GM23248 (cell line): Measurements from ENCODE around the gene ODAD4.

Experiments
- EZH2 ChIP-seq: fragments of 200-600 bp; sonication (generic); IDR thresholded peaks from 2 replicates; pipeline ENCODE4 v1.6.1; 2018; ENCODE audit warnings: antibody characterized with exemption, mild to moderate bottlenecking; ENCODE audit not compliant: insufficient read depth, poor library complexity, severe bottlenecking
- EZH2phosphoT487 ChIP-seq: fragments of 200-600 bp; sonication (generic); IDR thresholded peaks from 2 replicates; pipeline ENCODE4 v1.6.1; 2018; ENCODE audit warnings: antibody characterized with exemption, moderate library complexity, mild to moderate bottlenecking, low read depth; ENCODE audit not compliant: insufficient read depth

DNA sequence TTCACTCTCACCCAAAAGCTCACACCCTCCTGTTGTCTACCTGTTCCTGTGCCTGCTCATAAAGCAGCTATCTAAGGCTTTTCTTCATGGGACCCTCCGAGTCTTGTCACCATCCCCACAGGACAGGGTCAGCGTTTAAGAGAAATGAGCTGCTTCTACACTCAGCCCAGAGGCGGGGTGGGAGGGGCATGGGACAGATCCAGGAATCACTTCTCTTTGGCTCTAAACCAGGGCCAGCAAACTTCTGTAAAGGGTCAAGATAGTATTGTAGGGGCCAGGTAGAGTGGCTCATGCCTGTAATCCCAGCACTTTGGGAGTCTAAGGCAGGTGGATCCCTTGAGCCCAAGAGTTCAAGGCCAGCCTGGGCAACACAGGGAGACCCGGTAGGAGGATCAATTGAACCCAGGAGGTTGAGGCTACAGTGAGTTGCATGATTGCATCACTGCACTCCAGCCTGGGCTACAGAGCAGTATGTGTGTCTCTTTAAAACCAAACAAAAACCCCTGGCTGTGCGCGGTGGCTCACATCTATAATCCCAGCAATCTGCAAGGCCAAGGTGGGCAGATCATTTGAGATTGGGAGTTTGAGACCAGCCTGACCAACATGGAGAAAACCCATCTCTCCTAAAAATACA lies 42.0 kb upstream of the ODAD4 start:
- TF ChIP-seq EZH2phosphoT487 (no peak), EZH2 (no peak)
